ENCODE data around the gene FFAR4. TPM values are rescaled to one million over a fixed set of nuclear protein-coding genes. Genes with fewer than 3 reads are reported as not detected.
A peak's percentile ranks its signal among the peaks of the same experiment; 100 is the strongest.

Gene FFAR4
- total RNA-seq, 1 experiment from 2014 or later = 2.7 TPM

- peak overlapping the region; percentile 11 for H3K4me3 Mint-ChIP-seq (ENCODE audit: unreplicated experiment)
- no peaks in the 10 kb centered on the region for H3K27me3 ChIP-seq (replicated peaks; ENCODE audit: control insufficient read depth, insufficient read depth, low read length)
- H3K36me3 ChIP-seq (ENCODE audit: control insufficient read depth, insufficient read depth, low read length) = no peaks in the 10 kb centered on the region; the same call in none of the 2 replicates
- peak in 1 of 2 experiments; percentile 23 for DNase-seq
- intact Hi-C loops (cut with micrococcal nuclease; ENCODE audit: unreplicated experiment) = loop anchor here (10.0 kb wide), 1 partner anchor 84 kb away; no protein-coding TSS in a partner anchor
- no peaks in the 10 kb centered on the region for H3K9me3 Mint-ChIP-seq (ENCODE audit: unreplicated experiment)
- H3K4me1 Mint-ChIP-seq (ENCODE audit: low read depth, unreplicated experiment) = peaks cover 15% of the 10 kb centered on the region
- H3K9me3 ChIP-seq = no peaks in the 10 kb centered on the region
- no TSS peak for BruUV-seq (replicated peaks)
- peaks cover 15% of the 10 kb centered on the region for H3K36me3 Mint-ChIP-seq (ENCODE audit: insufficient read depth, unreplicated experiment)
- H3K4me3 ChIP-seq (ENCODE audit: low read depth, low read length) = no peak overlapping the region
- peaks cover 21% of the 10 kb centered on the region for H3K4me1 ChIP-seq
- H3K27me3 Mint-ChIP-seq (ENCODE audit: insufficient read depth, unreplicated experiment) = no peaks in the 10 kb centered on the region
- ChIA-PET CTCF (interaction anchor here (2.1 kb wide), 1 partner anchor 37 kb away, joined by 10 read pairs; no protein-coding TSS in a partner anchor), POLR2A (interaction anchor here (0.6 kb wide), 1 partner anchor 105 kb away, joined by 5 read pairs; no protein-coding TSS in a partner anchor)
- TF ChIP-seq CTCF (IDR thresholded peaks at IDR 0.05; ENCODE audit: insufficient read depth in 1 of 2, low read depth in 1 of 2, low read length in 1 of 2, severe bottlenecking in 1 of 2, unreplicated experiment in 1 of 2) = no peak
- H3K27ac Mint-ChIP-seq (ENCODE audit: unreplicated experiment) = peak overlapping the region; percentile 67
Measured at GRCh38 chr10:93591065-93591808, 24.8 kb downstream of the FFAR4 start.

DNA sequence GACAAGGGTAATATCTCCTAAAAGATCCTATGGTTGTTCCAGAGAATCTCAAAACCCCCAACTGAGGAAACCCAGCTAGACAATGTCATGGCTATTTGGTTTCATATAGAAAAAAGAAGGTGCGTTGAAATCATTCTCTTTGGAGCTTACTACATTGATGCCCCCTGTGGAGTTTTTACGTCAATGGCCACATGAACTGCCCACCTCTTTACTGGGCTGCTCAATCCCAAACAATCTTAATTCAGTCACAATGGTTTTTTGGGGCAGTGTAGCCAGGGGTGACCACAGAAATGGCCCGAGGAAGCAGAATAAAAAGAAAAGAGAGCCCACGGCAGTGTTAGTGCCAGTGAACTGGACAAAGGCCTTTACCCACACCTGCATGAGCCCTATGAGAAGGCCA, 26.8 kb downstream of the FFAR4 start:
- CTCF ChIA-PET = no interaction called here
- DNase-seq = no peak
- peaks cover 21% of the 10 kb centered on the region for H3K4me1 ChIP-seq
- no peaks in the 10 kb centered on the region for H3K9me3 Mint-ChIP-seq (ENCODE audit: unreplicated experiment)
- H3K36me3 ChIP-seq (ENCODE audit: control insufficient read depth, insufficient read depth, low read length) = no peaks in the 10 kb centered on the region; the same call in none of the 2 replicates
- BruUV-seq (replicated peaks) = no TSS peak
- intact Hi-C loops (cut with micrococcal nuclease; ENCODE audit: unreplicated experiment) = loop anchor here (10.0 kb wide), 1 partner anchor 82 kb away; no protein-coding TSS in a partner anchor
- no peak overlapping the region for H3K4me3 Mint-ChIP-seq (ENCODE audit: unreplicated experiment)
- POLR2A ChIA-PET = no interaction called here
- peaks cover 15% of the 10 kb centered on the region for H3K36me3 Mint-ChIP-seq (ENCODE audit: insufficient read depth, unreplicated experiment)
- TF ChIP-seq CTCF (IDR thresholded peaks at IDR 0.05; ENCODE audit: insufficient read depth in 1 of 2, low read depth in 1 of 2, low read length in 1 of 2, severe bottlenecking in 1 of 2, unreplicated experiment in 1 of 2) = no peak
- no peak overlapping the region for H3K4me3 ChIP-seq (ENCODE audit: low read depth, low read length)
- H3K9me3 ChIP-seq = no peaks in the 10 kb centered on the region
- peaks cover 15% of the 10 kb centered on the region for H3K4me1 Mint-ChIP-seq (ENCODE audit: low read depth, unreplicated experiment)
- no peak overlapping the region for H3K27ac Mint-ChIP-seq (ENCODE audit: unreplicated experiment)
- no peaks in the 10 kb centered on the region for H3K27me3 Mint-ChIP-seq (ENCODE audit: insufficient read depth, unreplicated experiment)
- H3K27me3 ChIP-seq (replicated peaks; ENCODE audit: control insufficient read depth, insufficient read depth, low read length) = no peaks in the 10 kb centered on the region

DNA sequence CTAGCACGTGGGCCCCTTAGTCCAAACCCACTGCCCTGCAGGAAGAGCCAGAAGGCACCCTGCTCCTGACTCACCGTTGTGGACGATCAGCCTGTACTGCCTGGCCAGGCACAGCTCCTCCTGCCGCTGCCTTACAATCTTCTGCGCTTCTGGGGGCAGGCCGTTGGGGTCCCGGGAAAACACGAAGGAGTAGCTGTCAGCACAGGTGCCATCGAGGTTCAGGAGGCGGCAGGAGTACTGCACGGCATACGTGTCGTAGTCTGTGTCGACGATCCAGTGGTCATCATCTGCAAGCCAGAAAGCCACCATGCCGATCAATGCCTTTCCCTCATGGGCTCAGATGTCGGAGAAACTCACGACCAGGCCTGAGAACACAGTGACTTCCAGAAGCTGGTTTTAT, 27.3 kb downstream of the FFAR4 start:
- H3K9me3 Mint-ChIP-seq (ENCODE audit: unreplicated experiment) = no peaks in the 10 kb centered on the region
- no TSS peak for BruUV-seq (replicated peaks)

More for the DNA sequence above, 27.3 kb downstream of the FFAR4 start:
- ChIA-PET POLR2A (no interaction called here), CTCF (no interaction called here)
- Mint-ChIP-seq H3K27ac (ENCODE audit: unreplicated experiment) (no peak overlapping the region), H3K36me3 (ENCODE audit: insufficient read depth, unreplicated experiment) (peaks cover 15% of the 10 kb centered on the region), H3K4me3 (ENCODE audit: unreplicated experiment) (no peak overlapping the region), H3K27me3 (ENCODE audit: insufficient read depth, unreplicated experiment) (no peaks in the 10 kb centered on the region), H3K4me1 (ENCODE audit: low read depth, unreplicated experiment) (peaks cover 15% of the 10 kb centered on the region)
- intact Hi-C loops (cut with micrococcal nuclease; ENCODE audit: unreplicated experiment) = loop anchor here (10.0 kb wide), 1 partner anchor 81 kb away; no protein-coding TSS in a partner anchor
- Histone ChIP-seq H3K27me3 (replicated peaks; ENCODE audit: control insufficient read depth, insufficient read depth, low read length) (no peaks in the 10 kb centered on the region), H3K9me3 (no peaks in the 10 kb centered on the region), H3K36me3 (ENCODE audit: control insufficient read depth, insufficient read depth, low read length) (no peaks in the 10 kb centered on the region; the same call in none of the 2 replicates), H3K4me3 (ENCODE audit: low read depth, low read length) (no peak overlapping the region), H3K4me1 (peaks cover 21% of the 10 kb centered on the region)
- no peak for TF ChIP-seq CTCF (IDR thresholded peaks at IDR 0.05; ENCODE audit: insufficient read depth in 1 of 2, low read depth in 1 of 2, low read length in 1 of 2, severe bottlenecking in 1 of 2, unreplicated experiment in 1 of 2)
- no peak for DNase-seq

Data from Caco-2 (cell line).